WTC11 (cell line): ENCODE data around the gene DIPK2A. TPM values are rescaled to one million over a fixed set of nuclear protein-coding genes. Genes with fewer than 3 reads are reported as not detected.

Experiments
- ATAC-seq: fragments of 200-7000 bp; cut with Tn5 transposase; 2 replicates; pipeline ENCODE4 v1.10.0; 2021; ENCODE audit warnings: mild to moderate bottlenecking, moderate library complexity
- Bru-seq: library from RNA; stranded (reverse); fragments of 400-500 nt; gene quantifications from one replicate; lab custom pipeline; 2021; lab: Mats Ljungman, UMichigan
- CTCF ChIA-PET: fragments of 300-600 bp; sonication (Branson Sonifier 250); formaldehyde crosslinking; loops from one replicate; lab custom pipeline; 2021; ENCODE audit warnings: antibody characterized with exemption; lab: Charles Lee
- POLR2A ChIA-PET: fragments of 350-600 bp; sonication (Branson Sonifier 250); formaldehyde crosslinking; loops from one replicate; lab custom pipeline; 2021; ENCODE audit warnings: antibody characterized with exemption; lab: Charles Lee
- DNase-seq: peaks from one replicate; pipeline ENCODE4 v3.0.0; 2021; ENCODE audit warnings: low spot score
- H3K27ac Mint-ChIP-seq: 2 replicates; pipeline ENCODE4 v1.8.0; 2021; ENCODE audit warnings: mixed read lengths
- H3K27me3 Mint-ChIP-seq: 2 replicates; pipeline ENCODE4 v1.8.0; 2021; ENCODE audit warnings: low read depth, mild to moderate bottlenecking, moderate library complexity, mixed read lengths
- H3K36me3 Mint-ChIP-seq: 2 replicates; pipeline ENCODE4 v1.8.0; 2021; ENCODE audit warnings: mixed read lengths
- H3K4me1 Mint-ChIP-seq: 2 replicates; pipeline ENCODE4 v1.8.0; 2022; ENCODE audit warnings: mixed read lengths
- H3K4me3 Mint-ChIP-seq: 2 replicates; pipeline ENCODE4 v1.8.0; 2021; ENCODE audit warnings: mild to moderate bottlenecking, moderate library complexity, mixed read lengths
- H3K9me3 Mint-ChIP-seq: 2 replicates; pipeline ENCODE4 v1.8.0; 2021; ENCODE audit warnings: mixed read lengths
- CBFB ChIP-seq: sonication (generic); formaldehyde crosslinking; IDR thresholded peaks from 2 replicates; pipeline ENCODE4 v1.8.1; 2022; ENCODE audit warnings: mild to moderate bottlenecking, low read depth, missing genetic modification reagents
- CREM ChIP-seq: sonication (generic); formaldehyde crosslinking; IDR thresholded peaks from 2 replicates; pipeline ENCODE4 v1.8.1; 2022; ENCODE audit warnings: mild to moderate bottlenecking, missing genetic modification reagents, moderate library complexity
- ELF4 ChIP-seq: sonication (generic); formaldehyde crosslinking; IDR thresholded peaks from 2 replicates; pipeline ENCODE4 v1.8.1; 2022; ENCODE audit warnings: low read depth, mild to moderate bottlenecking, moderate library complexity, missing genetic modification reagents
- FOXK1 ChIP-seq: sonication (generic); formaldehyde crosslinking; IDR thresholded peaks from 2 replicates; pipeline ENCODE4 v1.8.0; 2022; ENCODE audit warnings: mild to moderate bottlenecking, moderate library complexity, missing genetic modification reagents
- FOXP1 ChIP-seq: sonication (generic); formaldehyde crosslinking; IDR thresholded peaks from 2 replicates; pipeline ENCODE4 v1.8.0; 2022; ENCODE audit warnings: missing genetic modification reagents, mild to moderate bottlenecking, moderate library complexity, borderline replicate concordance
- KAT7 ChIP-seq: sonication (generic); formaldehyde crosslinking; IDR thresholded peaks from 2 replicates; pipeline ENCODE4 v1.8.1; 2023; ENCODE audit warnings: missing genetic modification reagents, mild to moderate bottlenecking, borderline replicate concordance
- NR2C2 ChIP-seq: sonication (generic); formaldehyde crosslinking; IDR thresholded peaks from 2 replicates; pipeline ENCODE4 v1.8.0; 2022; ENCODE audit warnings: mild to moderate bottlenecking, missing genetic modification reagents
- RELA ChIP-seq: sonication (generic); formaldehyde crosslinking; IDR thresholded peaks from 2 replicates; pipeline ENCODE4 v1.8.1; 2022; ENCODE audit warnings: missing genetic modification reagents, mild to moderate bottlenecking, borderline replicate concordance
- SP1 ChIP-seq: sonication (generic); formaldehyde crosslinking; conservative IDR thresholded peaks from 2 replicates; pipeline ENCODE4 v1.8.1; 2022; ENCODE audit warnings: missing genetic modification reagents
- TCF7 ChIP-seq: sonication (generic); formaldehyde crosslinking; IDR thresholded peaks from 2 replicates; pipeline ENCODE4 v1.8.0; 2022; ENCODE audit warnings: mild to moderate bottlenecking, low read depth, missing genetic modification reagents, moderate library complexity
- ZBTB21 ChIP-seq: sonication (generic); formaldehyde crosslinking; IDR thresholded peaks from 2 replicates; pipeline ENCODE4 v1.8.1; 2023; ENCODE audit warnings: mild to moderate bottlenecking, missing genetic modification reagents, borderline replicate concordance
- ZNF219 ChIP-seq: sonication (generic); formaldehyde crosslinking; IDR thresholded peaks from 2 replicates; pipeline ENCODE4 v1.8.0; 2023; ENCODE audit warnings: missing genetic modification reagents, mild to moderate bottlenecking, borderline replicate concordance
- long read RNA-seq, 3 experiments: library from RNA in 1 of 3; library from capped mRNA in 1 of 3; library from polyadenylated mRNA in 1 of 3; unstranded in 2 of 3; stranded (forward) in 1 of 3; transcript quantifications; one replicate each; pipeline ENCODE4 v2.0.0, GENCODE V29; 2021
- total RNA-seq: library from RNA; stranded (reverse); gene quantifications from 3 replicates; pipeline ENCODE4 v1.2.3, GENCODE V29; 2021
- TF ChIP-seq, protein P1 (sequence below): fragments of 250-450 bp; sonication (Bioruptor Pico); IDR thresholded peaks from 2 replicates; pipeline ENCODE4 v1.9.0; 2021; ENCODE audit warnings: mild to moderate bottlenecking
- TF ChIP-seq, protein P2 (sequence below): fragments of 250-450 bp; sonication (Bioruptor Pico); IDR thresholded peaks from 2 replicates; pipeline ENCODE4 v2.1.2; 2022; ENCODE audit warnings: mild to moderate bottlenecking, moderate library complexity
- TF ChIP-seq, protein P3 (sequence below): fragments of 250-450 bp; sonication (Bioruptor Pico); IDR thresholded peaks from 2 replicates; pipeline ENCODE4 v1.9.0; 2021; ENCODE audit warnings: mild to moderate bottlenecking
- TF ChIP-seq, protein P4 (sequence below): sonication (generic); formaldehyde crosslinking; IDR thresholded peaks from 2 replicates; pipeline ENCODE4 v1.8.1; 2022; ENCODE audit warnings: mild to moderate bottlenecking, moderate library complexity, missing genetic modification reagents
- TF ChIP-seq, protein P5 (sequence below): sonication (generic); formaldehyde crosslinking; IDR thresholded peaks from 2 replicates; pipeline ENCODE4 v1.8.1; 2023; ENCODE audit warnings: mild to moderate bottlenecking, missing genetic modification reagents, moderate library complexity
- TF ChIP-seq, protein P6 (sequence below): sonication (generic); formaldehyde crosslinking; IDR thresholded peaks from 2 replicates; pipeline ENCODE4 v1.8.1; 2023; ENCODE audit warnings: mild to moderate bottlenecking, missing genetic modification reagents, borderline replicate concordance
- TF ChIP-seq, protein P7 (sequence below): sonication (generic); formaldehyde crosslinking; IDR thresholded peaks from 2 replicates; pipeline ENCODE4 v1.8.0; 2022; ENCODE audit warnings: mild to moderate bottlenecking, missing genetic modification reagents

DIPK2A gene, protein sequence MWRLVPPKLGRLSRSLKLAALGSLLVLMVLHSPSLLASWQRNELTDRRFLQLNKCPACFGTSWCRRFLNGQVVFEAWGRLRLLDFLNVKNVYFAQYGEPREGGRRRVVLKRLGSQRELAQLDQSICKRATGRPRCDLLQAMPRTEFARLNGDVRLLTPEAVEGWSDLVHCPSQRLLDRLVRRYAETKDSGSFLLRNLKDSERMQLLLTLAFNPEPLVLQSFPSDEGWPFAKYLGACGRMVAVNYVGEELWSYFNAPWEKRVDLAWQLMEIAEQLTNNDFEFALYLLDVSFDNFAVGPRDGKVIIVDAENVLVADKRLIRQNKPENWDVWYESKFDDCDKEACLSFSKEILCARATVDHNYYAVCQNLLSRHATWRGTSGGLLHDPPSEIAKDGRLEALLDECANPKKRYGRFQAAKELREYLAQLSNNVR
- total RNA-seq (28.0 to 35.1 TPM (median 28.9 TPM) in 3 replicates), Bru-seq, nascent RNA (percentile 95 among the genes with signal in this experiment)
- long read RNA-seq, experiment 1, full-length matches to known transcripts = 169 of 194 reads
- long read RNA-seq, experiment 1, partial matches to known transcripts = 16 of 194 reads
- long read RNA-seq, experiment 1, other reads (novel, unspliced or antisense) = 9 of 194 reads
- long read RNA-seq, experiment 2, full-length matches to known transcripts = 13 of 33 reads
- long read RNA-seq, experiment 2, partial matches to known transcripts = 1 of 33 reads
- long read RNA-seq, experiment 2, other reads (novel, unspliced or antisense) = 19 of 33 reads
- long read RNA-seq, experiment 3, partial matches to known transcripts = 0 of 1 reads
- long read RNA-seq, experiment 3, other reads (novel, unspliced or antisense) = 1 of 1 reads

DNA sequence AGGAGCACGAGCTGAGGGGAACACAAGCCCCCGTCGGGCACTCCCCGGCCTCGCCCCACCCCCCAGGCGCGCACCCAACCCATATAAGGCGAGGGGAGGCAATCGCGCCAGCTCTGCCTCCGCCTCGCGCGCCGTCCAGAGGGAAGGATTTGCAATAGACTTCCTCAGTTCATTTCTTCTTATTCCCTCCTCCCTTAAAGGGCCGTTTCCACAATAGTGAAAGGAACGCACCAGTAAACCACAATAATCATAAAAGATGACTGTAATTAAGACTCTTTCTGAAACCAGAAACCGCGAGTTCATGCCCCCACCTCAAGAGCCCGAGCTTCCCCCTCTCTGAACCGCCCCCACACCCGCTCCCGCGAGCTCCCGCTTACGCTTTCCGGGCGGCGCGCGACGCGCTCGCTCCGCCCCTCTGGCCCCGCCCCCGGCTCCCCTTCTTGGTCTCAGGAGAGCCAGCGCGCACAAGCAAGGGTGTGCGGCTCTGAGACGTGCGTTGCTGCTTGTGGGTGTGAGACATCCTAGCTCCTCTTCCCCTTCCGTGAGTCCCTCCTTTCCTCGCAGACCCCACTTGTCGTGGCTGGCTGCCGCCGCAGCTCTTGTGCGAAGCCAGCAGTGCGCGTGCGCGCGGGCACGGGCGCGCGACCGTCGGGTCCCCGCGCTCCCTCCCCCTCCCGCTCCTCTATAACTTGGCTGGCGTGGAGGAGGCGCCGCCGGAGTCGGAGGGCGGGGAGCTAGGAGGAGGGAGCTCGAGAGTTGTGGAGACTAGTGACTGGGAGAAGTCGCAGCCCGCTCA, at the start of gene DIPK2A:
Gene DIPK2A, plus strand, starts transcription at position 465 of the 796 bp plus-strand sequence. CDS start 510 bp downstream, outside the sequence.
- Mint-ChIP-seq H3K9me3 (no peaks in the 10 kb centered on the region), H3K4me1 (peaks cover 36% of the 10 kb centered on the region), H3K4me3 (peak within 1 kb of the TSS; percentile 93), H3K36me3 (no peaks in the 10 kb centered on the region), H3K27me3 (no peaks in the 10 kb centered on the region; the same call in none of the 2 replicates), H3K27ac (peak within 1 kb of the TSS; percentile 98)
- CTCF ChIA-PET = interaction anchor here (0.5 to 2.6 kb wide), 14 partner anchors 8 to 1587 kb away, joined by 3 to 18 read pairs (median 3); no protein-coding TSS in a partner anchor
- ATAC-seq = peak; percentile 78
- POLR2A ChIA-PET = interaction anchor here (0.6 to 1.8 kb wide), 25 partner anchors 9 to 970 kb away, joined by 3 to 10 read pairs (median 4); partner anchors contain the start of genes SLC9A9 and U2SURP
- DNase-seq = peak; percentile 94
- TF ChIP-seq, protein P1, sequence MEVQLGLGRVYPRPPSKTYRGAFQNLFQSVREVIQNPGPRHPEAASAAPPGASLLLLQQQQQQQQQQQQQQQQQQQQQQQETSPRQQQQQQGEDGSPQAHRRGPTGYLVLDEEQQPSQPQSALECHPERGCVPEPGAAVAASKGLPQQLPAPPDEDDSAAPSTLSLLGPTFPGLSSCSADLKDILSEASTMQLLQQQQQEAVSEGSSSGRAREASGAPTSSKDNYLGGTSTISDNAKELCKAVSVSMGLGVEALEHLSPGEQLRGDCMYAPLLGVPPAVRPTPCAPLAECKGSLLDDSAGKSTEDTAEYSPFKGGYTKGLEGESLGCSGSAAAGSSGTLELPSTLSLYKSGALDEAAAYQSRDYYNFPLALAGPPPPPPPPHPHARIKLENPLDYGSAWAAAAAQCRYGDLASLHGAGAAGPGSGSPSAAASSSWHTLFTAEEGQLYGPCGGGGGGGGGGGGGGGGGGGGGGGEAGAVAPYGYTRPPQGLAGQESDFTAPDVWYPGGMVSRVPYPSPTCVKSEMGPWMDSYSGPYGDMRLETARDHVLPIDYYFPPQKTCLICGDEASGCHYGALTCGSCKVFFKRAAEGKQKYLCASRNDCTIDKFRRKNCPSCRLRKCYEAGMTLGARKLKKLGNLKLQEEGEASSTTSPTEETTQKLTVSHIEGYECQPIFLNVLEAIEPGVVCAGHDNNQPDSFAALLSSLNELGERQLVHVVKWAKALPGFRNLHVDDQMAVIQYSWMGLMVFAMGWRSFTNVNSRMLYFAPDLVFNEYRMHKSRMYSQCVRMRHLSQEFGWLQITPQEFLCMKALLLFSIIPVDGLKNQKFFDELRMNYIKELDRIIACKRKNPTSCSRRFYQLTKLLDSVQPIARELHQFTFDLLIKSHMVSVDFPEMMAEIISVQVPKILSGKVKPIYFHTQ (CRISPR knock-in tag) = 0 out of 2 replicates have a peak, but pooled peaks have one; percentile 41
- TF ChIP-seq FOXK1 (CRISPR knock-in tag) (peak; percentile 2; the same call in 1 of the 2 replicates), NR2C2 (CRISPR knock-in tag) (no peak), ELF4 (no peak), KAT7 (0 out of 2 replicates have a peak, but pooled peaks have one; percentile 41), FOXP1 (no peak), CREM (CRISPR knock-in tag) (peak; percentile 45; the same call in 1 of the 2 replicates), CBFB (CRISPR knock-in tag) (0 out of 2 replicates have a peak, but pooled peaks have one; percentile 55), ZBTB21 (CRISPR knock-in tag) (peak; percentile 44; the same call in 1 of the 2 replicates), SP1 (CRISPR knock-in tag) (peak; percentile 41; the same call in 1 of the 2 replicates), TCF7 (CRISPR knock-in tag) (no peak), ZNF219 (no peak), RELA (CRISPR knock-in tag) (no peak)
- TF ChIP-seq, protein P2, sequence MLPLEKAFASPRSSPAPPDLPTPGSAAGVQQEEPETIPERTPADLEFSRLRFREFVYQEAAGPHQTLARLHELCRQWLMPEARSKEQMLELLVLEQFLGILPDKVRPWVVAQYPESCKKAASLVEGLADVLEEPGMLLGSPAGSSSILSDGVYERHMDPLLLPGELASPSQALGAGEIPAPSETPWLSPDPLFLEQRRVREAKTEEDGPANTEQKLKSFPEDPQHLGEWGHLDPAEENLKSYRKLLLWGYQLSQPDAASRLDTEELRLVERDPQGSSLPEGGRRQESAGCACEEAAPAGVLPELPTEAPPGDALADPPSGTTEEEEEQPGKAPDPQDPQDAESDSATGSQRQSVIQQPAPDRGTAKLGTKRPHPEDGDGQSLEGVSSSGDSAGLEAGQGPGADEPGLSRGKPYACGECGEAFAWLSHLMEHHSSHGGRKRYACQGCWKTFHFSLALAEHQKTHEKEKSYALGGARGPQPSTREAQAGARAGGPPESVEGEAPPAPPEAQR (CRISPR knock-in tag) = no peak
- TF ChIP-seq, protein P3, sequence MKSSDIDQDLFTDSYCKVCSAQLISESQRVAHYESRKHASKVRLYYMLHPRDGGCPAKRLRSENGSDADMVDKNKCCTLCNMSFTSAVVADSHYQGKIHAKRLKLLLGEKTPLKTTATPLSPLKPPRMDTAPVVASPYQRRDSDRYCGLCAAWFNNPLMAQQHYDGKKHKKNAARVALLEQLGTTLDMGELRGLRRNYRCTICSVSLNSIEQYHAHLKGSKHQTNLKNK (CRISPR knock-in tag) = no peak
- TF ChIP-seq, protein P4, sequence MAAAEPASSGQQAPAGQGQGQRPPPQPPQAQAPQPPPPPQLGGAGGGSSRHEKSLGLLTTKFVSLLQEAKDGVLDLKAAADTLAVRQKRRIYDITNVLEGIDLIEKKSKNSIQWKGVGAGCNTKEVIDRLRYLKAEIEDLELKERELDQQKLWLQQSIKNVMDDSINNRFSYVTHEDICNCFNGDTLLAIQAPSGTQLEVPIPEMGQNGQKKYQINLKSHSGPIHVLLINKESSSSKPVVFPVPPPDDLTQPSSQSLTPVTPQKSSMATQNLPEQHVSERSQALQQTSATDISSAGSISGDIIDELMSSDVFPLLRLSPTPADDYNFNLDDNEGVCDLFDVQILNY (CRISPR knock-in tag) = peak; percentile 55; the same call in 1 of the 2 replicates
- TF ChIP-seq, protein P5, sequence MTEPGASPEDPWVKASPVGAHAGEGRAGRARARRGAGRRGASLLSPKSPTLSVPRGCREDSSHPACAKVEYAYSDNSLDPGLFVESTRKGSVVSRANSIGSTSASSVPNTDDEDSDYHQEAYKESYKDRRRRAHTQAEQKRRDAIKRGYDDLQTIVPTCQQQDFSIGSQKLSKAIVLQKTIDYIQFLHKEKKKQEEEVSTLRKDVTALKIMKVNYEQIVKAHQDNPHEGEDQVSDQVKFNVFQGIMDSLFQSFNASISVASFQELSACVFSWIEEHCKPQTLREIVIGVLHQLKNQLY (CRISPR knock-in tag) = no peak
- TF ChIP-seq, protein P6, sequence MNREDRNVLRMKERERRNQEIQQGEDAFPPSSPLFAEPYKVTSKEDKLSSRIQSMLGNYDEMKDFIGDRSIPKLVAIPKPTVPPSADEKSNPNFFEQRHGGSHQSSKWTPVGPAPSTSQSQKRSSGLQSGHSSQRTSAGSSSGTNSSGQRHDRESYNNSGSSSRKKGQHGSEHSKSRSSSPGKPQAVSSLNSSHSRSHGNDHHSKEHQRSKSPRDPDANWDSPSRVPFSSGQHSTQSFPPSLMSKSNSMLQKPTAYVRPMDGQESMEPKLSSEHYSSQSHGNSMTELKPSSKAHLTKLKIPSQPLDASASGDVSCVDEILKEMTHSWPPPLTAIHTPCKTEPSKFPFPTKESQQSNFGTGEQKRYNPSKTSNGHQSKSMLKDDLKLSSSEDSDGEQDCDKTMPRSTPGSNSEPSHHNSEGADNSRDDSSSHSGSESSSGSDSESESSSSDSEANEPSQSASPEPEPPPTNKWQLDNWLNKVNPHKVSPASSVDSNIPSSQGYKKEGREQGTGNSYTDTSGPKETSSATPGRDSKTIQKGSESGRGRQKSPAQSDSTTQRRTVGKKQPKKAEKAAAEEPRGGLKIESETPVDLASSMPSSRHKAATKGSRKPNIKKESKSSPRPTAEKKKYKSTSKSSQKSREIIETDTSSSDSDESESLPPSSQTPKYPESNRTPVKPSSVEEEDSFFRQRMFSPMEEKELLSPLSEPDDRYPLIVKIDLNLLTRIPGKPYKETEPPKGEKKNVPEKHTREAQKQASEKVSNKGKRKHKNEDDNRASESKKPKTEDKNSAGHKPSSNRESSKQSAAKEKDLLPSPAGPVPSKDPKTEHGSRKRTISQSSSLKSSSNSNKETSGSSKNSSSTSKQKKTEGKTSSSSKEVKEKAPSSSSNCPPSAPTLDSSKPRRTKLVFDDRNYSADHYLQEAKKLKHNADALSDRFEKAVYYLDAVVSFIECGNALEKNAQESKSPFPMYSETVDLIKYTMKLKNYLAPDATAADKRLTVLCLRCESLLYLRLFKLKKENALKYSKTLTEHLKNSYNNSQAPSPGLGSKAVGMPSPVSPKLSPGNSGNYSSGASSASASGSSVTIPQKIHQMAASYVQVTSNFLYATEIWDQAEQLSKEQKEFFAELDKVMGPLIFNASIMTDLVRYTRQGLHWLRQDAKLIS = no peak
- TF ChIP-seq, protein P7, sequence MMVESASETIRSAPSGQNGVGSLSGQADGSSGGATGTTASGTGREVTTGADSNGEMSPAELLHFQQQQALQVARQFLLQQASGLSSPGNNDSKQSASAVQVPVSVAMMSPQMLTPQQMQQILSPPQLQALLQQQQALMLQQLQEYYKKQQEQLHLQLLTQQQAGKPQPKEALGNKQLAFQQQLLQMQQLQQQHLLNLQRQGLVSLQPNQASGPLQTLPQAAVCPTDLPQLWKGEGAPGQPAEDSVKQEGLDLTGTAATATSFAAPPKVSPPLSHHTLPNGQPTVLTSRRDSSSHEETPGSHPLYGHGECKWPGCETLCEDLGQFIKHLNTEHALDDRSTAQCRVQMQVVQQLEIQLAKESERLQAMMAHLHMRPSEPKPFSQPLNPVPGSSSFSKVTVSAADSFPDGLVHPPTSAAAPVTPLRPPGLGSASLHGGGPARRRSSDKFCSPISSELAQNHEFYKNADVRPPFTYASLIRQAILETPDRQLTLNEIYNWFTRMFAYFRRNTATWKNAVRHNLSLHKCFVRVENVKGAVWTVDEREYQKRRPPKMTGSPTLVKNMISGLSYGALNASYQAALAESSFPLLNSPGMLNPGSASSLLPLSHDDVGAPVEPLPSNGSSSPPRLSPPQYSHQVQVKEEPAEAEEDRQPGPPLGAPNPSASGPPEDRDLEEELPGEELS (CRISPR knock-in tag) = no peak
